H9 (cell line): ENCODE results near the gene MED25. TPM values are rescaled to one million over a fixed set of nuclear protein-coding genes. Genes with fewer than 3 reads are reported as not detected.

Experiments
- DNase-seq: peaks from one replicate; pipeline ENCODE4 v3.0.0-alpha.2; 2017
- H2AFZ ChIP-seq: one replicate; pipeline ENCODE4 v1.6.1; 2013; ENCODE audit warnings: mild to moderate bottlenecking, low read length, control low read depth, moderate library complexity
- H2AK5ac ChIP-seq: 2 replicates; pipeline ENCODE4 v1.6.1; 2013; ENCODE audit warnings: low read length, control low read depth, mixed read lengths; ENCODE audit not compliant: insufficient read length
- H2BK120ac ChIP-seq: one replicate; pipeline ENCODE4 v1.6.1; 2013; ENCODE audit warnings: low read depth, mild to moderate bottlenecking, low read length, control low read depth, inconsistent platforms; ENCODE audit not compliant: poor library complexity, severe bottlenecking
- H2BK12ac ChIP-seq: 2 replicates; pipeline ENCODE4 v1.6.1; 2013; ENCODE audit warnings: low read length, control low read depth, mixed read lengths, low read depth; ENCODE audit not compliant: insufficient read length
- H2BK15ac ChIP-seq: 2 replicates; pipeline ENCODE4 v1.6.1; 2013; ENCODE audit warnings: low read depth, low read length, control low read depth
- H2BK20ac ChIP-seq: one replicate; pipeline ENCODE4 v1.6.1; 2013; ENCODE audit warnings: low read depth, mild to moderate bottlenecking, low read length, control low read depth, inconsistent platforms; ENCODE audit not compliant: poor library complexity, severe bottlenecking
- H2BK5ac ChIP-seq: 2 replicates; pipeline ENCODE4 v1.6.1; 2013; ENCODE audit warnings: low read length, control low read depth, mixed read lengths; ENCODE audit not compliant: insufficient read length
- H3K14ac ChIP-seq: 2 replicates; pipeline ENCODE4 v1.6.1; 2013; ENCODE audit warnings: low read length, control low read depth; ENCODE audit not compliant: insufficient read depth
- H3K18ac ChIP-seq: 2 replicates; pipeline ENCODE4 v1.6.1; 2013; ENCODE audit warnings: low read depth, mild to moderate bottlenecking, mixed read lengths, low read length, control low read depth; ENCODE audit not compliant: insufficient read length
- H3K23ac ChIP-seq: 2 replicates; pipeline ENCODE4 v1.6.1; 2013; ENCODE audit warnings: low read length, control low read depth, mixed read lengths, low read depth; ENCODE audit not compliant: insufficient read length
- H3K23me2 ChIP-seq: 2 replicates; pipeline ENCODE4 v1.6.1; 2013; ENCODE audit warnings: low read depth, mild to moderate bottlenecking, mixed read lengths, low read length, control low read depth; ENCODE audit not compliant: insufficient read length, poor library complexity, severe bottlenecking
- H3K27ac ChIP-seq: 2 replicates; pipeline ENCODE4 v1.5.1; 2013; ENCODE audit warnings: low read length, control low read depth, mixed read lengths, low read depth; ENCODE audit not compliant: insufficient read length
- H3K27me3 ChIP-seq: 2 replicates; pipeline ENCODE4 v1.6.1; 2013; ENCODE audit warnings: low read length, control low read depth, inconsistent platforms; ENCODE audit not compliant: insufficient read depth
- H3K4ac ChIP-seq: 2 replicates; pipeline ENCODE4 v1.6.1; 2013; ENCODE audit warnings: low read depth, mild to moderate bottlenecking, control low read depth, inconsistent platforms, low read length, moderate library complexity
- H3K4me1 ChIP-seq: 2 replicates; pipeline ENCODE4 v1.6.1; 2013; ENCODE audit warnings: low read length, control low read depth, inconsistent platforms; ENCODE audit not compliant: insufficient read depth
- H3K4me2 ChIP-seq: 2 replicates; pipeline ENCODE4 v1.6.1; 2013; ENCODE audit warnings: low read length, control low read depth, mixed read lengths; ENCODE audit not compliant: insufficient read length, insufficient read depth
- H3K56ac ChIP-seq: 2 replicates; pipeline ENCODE4 v1.6.1; 2013; ENCODE audit warnings: low read depth, mild to moderate bottlenecking, mixed read lengths, low read length, control low read depth; ENCODE audit not compliant: insufficient read length
- H3K79me1 ChIP-seq: 2 replicates; pipeline ENCODE4 v1.6.1; 2013; ENCODE audit warnings: low read depth, mild to moderate bottlenecking, moderate library complexity, low read length, control low read depth, inconsistent platforms; ENCODE audit not compliant: insufficient read depth, poor library complexity, severe bottlenecking
- H3K79me2 ChIP-seq: 2 replicates; pipeline ENCODE4 v1.6.1; 2013; ENCODE audit warnings: low read length, control low read depth, inconsistent platforms; ENCODE audit not compliant: insufficient read depth
- H3K9ac ChIP-seq: 2 replicates; pipeline ENCODE4 v1.6.1; 2013; ENCODE audit warnings: low read length, control low read depth, mixed read lengths; ENCODE audit not compliant: insufficient read length; ENCODE audit errors: extremely low read depth
- H3K9me3 ChIP-seq: one replicate; pipeline ENCODE4 v1.6.1; 2013; ENCODE audit warnings: low read depth, low read length, inconsistent platforms; ENCODE audit not compliant: control insufficient read depth
- H3T11ph ChIP-seq: one replicate; pipeline ENCODE4 v1.6.1; 2013; ENCODE audit warnings: mild to moderate bottlenecking, low read length, control low read depth, inconsistent platforms
- H4K20me1 ChIP-seq: one replicate; pipeline ENCODE4 v1.6.1; 2013; ENCODE audit not compliant: control insufficient read depth, insufficient read length, insufficient read depth
- H4K5ac ChIP-seq: 2 replicates; pipeline ENCODE4 v1.6.1; 2013; ENCODE audit warnings: low read depth, mild to moderate bottlenecking, mixed read lengths, low read length, control low read depth; ENCODE audit not compliant: insufficient read length
- H4K8ac ChIP-seq: replicated peaks from 2 replicates; pipeline ENCODE4 v1.6.1; 2013; ENCODE audit warnings: low read length, control low read depth, mixed read lengths, low read depth; ENCODE audit not compliant: insufficient read length
- H4K91ac ChIP-seq: 2 replicates; pipeline ENCODE4 v1.6.1; 2013; ENCODE audit warnings: low read depth, mild to moderate bottlenecking, moderate library complexity, mixed read lengths, low read length, control low read depth; ENCODE audit not compliant: insufficient read length
- H3K27ac Mint-ChIP-seq, 3 experiments: 2 replicates in 2 of 3; 3 replicates in 1 of 3; pipeline ENCODE4 v1.8.0; 2020 to 2021; ENCODE audit warnings: mixed read lengths in 3 of 3, mild to moderate bottlenecking in 1 of 3, moderate library complexity in 1 of 3
- H3K27me3 Mint-ChIP-seq: 2 replicates; pipeline ENCODE4 v1.8.0; 2021; ENCODE audit warnings: low read depth, mild to moderate bottlenecking, moderate library complexity, mixed read lengths
- H3K36me3 Mint-ChIP-seq, 3 experiments: 2 replicates in 2 of 3; 3 replicates in 1 of 3; pipeline ENCODE4 v1.8.0; 2020 to 2021; ENCODE audit warnings: low read depth in 3 of 3, mixed read lengths in 3 of 3; ENCODE audit not compliant: insufficient read depth in 1 of 3
- H3K4me1 Mint-ChIP-seq, 2 experiments: 2 replicates each; pipeline ENCODE4 v1.8.0; 2020; ENCODE audit warnings: mixed read lengths in 2 of 2
- H3K4me3 Mint-ChIP-seq, 2 experiments: 2 replicates in 1 of 2; 3 replicates in 1 of 2; pipeline ENCODE4 v1.8.0; 2020 to 2021; ENCODE audit warnings: mild to moderate bottlenecking in 2 of 2, mixed read lengths in 2 of 2, moderate library complexity in 1 of 2
- H3K9me3 Mint-ChIP-seq, 2 experiments: 2 replicates in 1 of 2; 3 replicates in 1 of 2; pipeline ENCODE4 v1.8.0; 2020; ENCODE audit warnings: mild to moderate bottlenecking in 2 of 2, mixed read lengths in 2 of 2, moderate library complexity in 1 of 2
- WGBS: extraction: QIAGEN DNeasy Blood & Tissue Kit; methylation state at CpG from one replicate; pipeline ENCODE4 v1.1.7; 2013; ENCODE audit warnings: missing lambda C conversion rate, low lambda C conversion rate, mixed read lengths; ENCODE audit not compliant: insufficient read length; ENCODE audit errors: extremely low coverage; 5-methylcytosine and 5-hydroxymethylcytosine counted together
- total RNA-seq: library from RNA; stranded (reverse); gene quantifications from 2 replicates; pipeline ENCODE4 v1.2.1, GENCODE V29; 2021
- TF ChIP-seq, protein P1 (sequence below): fragments of 200-600 bp; sonication (generic); conservative IDR thresholded peaks from 3 replicates; pipeline ENCODE4 v1.8.0; 2021; ENCODE audit warnings: antibody characterized with exemption, mild to moderate bottlenecking

Gene MED25
- total RNA-seq, 1 experiment from 2014 or later: 77.5 TPM

DNA sequence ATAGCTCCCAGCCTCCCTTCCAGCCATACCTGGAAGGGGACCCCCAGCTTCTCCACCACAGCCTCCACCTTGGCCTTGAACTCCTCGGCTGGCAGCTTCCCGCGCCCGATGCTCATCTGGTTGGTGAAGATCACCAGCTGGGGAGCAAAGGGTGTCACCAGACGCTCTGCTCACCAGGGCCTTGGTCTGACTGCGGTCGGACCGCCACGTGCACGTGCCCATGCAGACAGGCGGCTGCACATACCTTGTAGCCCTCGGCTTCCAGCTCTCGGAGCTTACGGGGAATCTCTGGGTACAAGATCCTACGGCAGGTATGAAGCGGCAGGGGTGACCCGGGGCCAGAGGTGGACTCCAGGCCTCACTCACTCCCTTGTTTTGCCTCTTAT lies 45.8 kb downstream of the MED25 start:
- Histone ChIP-seq H3K14ac (no peak overlapping the region), H3K79me2 (no peaks in the 10 kb centered on the region; the same call in 1 of the 2 replicates), H2BK20ac (no peak overlapping the region), H3K4me2 (no peak overlapping the region), H3K56ac (no peak overlapping the region), H2AFZ (no peak overlapping the region), H3K18ac (no peak overlapping the region), H2BK5ac (no peak overlapping the region), H2BK120ac (no peak overlapping the region), H4K5ac (no peak overlapping the region), H3K79me1 (peaks cover 5% of the 10 kb centered on the region), H3K4ac (no peak overlapping the region), H3K27ac (no peak overlapping the region), H2AK5ac (no peak overlapping the region), H3T11ph (no peak overlapping the region), H3K9me3 (no peaks in the 10 kb centered on the region), H2BK12ac (no peak overlapping the region), H3K9ac (no peak overlapping the region), H3K23ac (no peak overlapping the region), H4K20me1 (no peaks in the 10 kb centered on the region), H3K27me3 (no peaks in the 10 kb centered on the region), H2BK15ac (no peak overlapping the region), H3K23me2 (peaks cover 8% of the 10 kb centered on the region), H4K91ac (no peak overlapping the region), H3K4me1 (no peaks in the 10 kb centered on the region), H4K8ac (no peak overlapping the region)
- TF ChIP-seq, protein P1, sequence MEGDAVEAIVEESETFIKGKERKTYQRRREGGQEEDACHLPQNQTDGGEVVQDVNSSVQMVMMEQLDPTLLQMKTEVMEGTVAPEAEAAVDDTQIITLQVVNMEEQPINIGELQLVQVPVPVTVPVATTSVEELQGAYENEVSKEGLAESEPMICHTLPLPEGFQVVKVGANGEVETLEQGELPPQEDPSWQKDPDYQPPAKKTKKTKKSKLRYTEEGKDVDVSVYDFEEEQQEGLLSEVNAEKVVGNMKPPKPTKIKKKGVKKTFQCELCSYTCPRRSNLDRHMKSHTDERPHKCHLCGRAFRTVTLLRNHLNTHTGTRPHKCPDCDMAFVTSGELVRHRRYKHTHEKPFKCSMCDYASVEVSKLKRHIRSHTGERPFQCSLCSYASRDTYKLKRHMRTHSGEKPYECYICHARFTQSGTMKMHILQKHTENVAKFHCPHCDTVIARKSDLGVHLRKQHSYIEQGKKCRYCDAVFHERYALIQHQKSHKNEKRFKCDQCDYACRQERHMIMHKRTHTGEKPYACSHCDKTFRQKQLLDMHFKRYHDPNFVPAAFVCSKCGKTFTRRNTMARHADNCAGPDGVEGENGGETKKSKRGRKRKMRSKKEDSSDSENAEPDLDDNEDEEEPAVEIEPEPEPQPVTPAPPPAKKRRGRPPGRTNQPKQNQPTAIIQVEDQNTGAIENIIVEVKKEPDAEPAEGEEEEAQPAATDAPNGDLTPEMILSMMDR: no peak
- H3K27me3 Mint-ChIP-seq: peaks cover 1% of the 10 kb centered on the region
- H3K4me1 Mint-ChIP-seq: peaks cover 23 to 42% of the 10 kb centered on the region in 2 experiments
- WGBS: no CpG with 5 or more reads among the region's 17 CpGs
- H3K4me3 Mint-ChIP-seq: peak overlapping the region in 1 of 2 experiments; percentile 12; a peak in 2 of 5 replicates
- H3K27ac Mint-ChIP-seq: no peak overlapping the region; a peak in 1 of 7 replicates
- no peak for DNase-seq
- peaks cover 0 to 4% of the 10 kb centered on the region in 2 experiments; a peak in 1 of 5 replicates for H3K9me3 Mint-ChIP-seq
- H3K36me3 Mint-ChIP-seq: peaks cover 28 to 64% (median 48%) of the 10 kb centered on the region in 3 experiments
